IMR-90 (cell line): ENCODE data around the gene FAM98C. TPM values are rescaled to one million over a fixed set of nuclear protein-coding genes. Genes with fewer than 3 reads are reported as not detected.

Experiments used
- ATAC-seq: fragments of 200-7000 bp; cut with Tn5 transposase; 2 replicates; pipeline ENCODE4 v1.9.1; 2020; ENCODE audit warnings: low read depth, mild to moderate bottlenecking, moderate library complexity
- BruUV-seq: library from RNA; stranded (reverse); fragments of 400-500 nt; replicated peaks from 2 replicates; lab custom pipeline; 2021; lab: Mats Ljungman, UMichigan
- CTCF ChIA-PET: fragments of 300-600 bp; formaldehyde crosslinking; extraction: SDS; loops from one replicate; lab custom pipeline; 2021; ENCODE audit warnings: antibody characterized with exemption; lab: Yijun Ruan, JAX
- POLR2A ChIA-PET: fragments of 300-600 bp; sonication (Branson Sonifier 250); formaldehyde crosslinking; loops from one replicate; lab custom pipeline; 2022; ENCODE audit warnings: antibody characterized with exemption; ENCODE audit not compliant: unreplicated experiment; lab: Charles Lee
- DNase-seq: peaks from one replicate; pipeline ENCODE4 v3.0.0; 2013
- H2AFZ ChIP-seq: replicated peaks from 2 replicates; pipeline ENCODE3; 2013; ENCODE audit warnings: low read length, mild to moderate bottlenecking; ENCODE audit not compliant: poor library complexity
- H2AK5ac ChIP-seq: 2 replicates; pipeline ENCODE4 v1.6.1; 2013; ENCODE audit warnings: low read depth, low read length, inconsistent platforms
- H2AK9ac ChIP-seq: replicated peaks from 2 replicates; pipeline ENCODE3; 2013; ENCODE audit warnings: mild to moderate bottlenecking, low read depth, low read length, moderate library complexity; ENCODE audit not compliant: poor library complexity
- H2BK120ac ChIP-seq: 2 replicates; pipeline ENCODE4 v1.6.1; 2013; ENCODE audit warnings: low read depth, low read length, inconsistent platforms
- H2BK15ac ChIP-seq: 3 replicates; pipeline ENCODE4 v1.6.1; 2013; ENCODE audit warnings: low read depth, low read length, inconsistent platforms
- H2BK20ac ChIP-seq: 2 replicates; pipeline ENCODE4 v1.6.1; 2013; ENCODE audit warnings: low read depth, mild to moderate bottlenecking, inconsistent platforms, low read length, moderate library complexity
- H2BK5ac ChIP-seq: 2 replicates; pipeline ENCODE4 v1.6.1; 2013; ENCODE audit warnings: mild to moderate bottlenecking, low read depth, low read length, inconsistent platforms; ENCODE audit not compliant: poor library complexity, severe bottlenecking
- H3K14ac ChIP-seq: replicated peaks from 2 replicates; pipeline ENCODE4 v1.6.1; 2013; ENCODE audit warnings: low read depth, low read length, inconsistent platforms
- H3K18ac ChIP-seq: 2 replicates; pipeline ENCODE4 v1.6.1; 2013; ENCODE audit warnings: low read depth, low read length, control low read depth
- H3K23ac ChIP-seq: 2 replicates; pipeline ENCODE4 v1.6.1; 2013; ENCODE audit warnings: low read depth, low read length, inconsistent platforms
- H3K27ac ChIP-seq: 2 replicates; pipeline ENCODE4 v1.5.1; 2013; ENCODE audit warnings: mild to moderate bottlenecking, control low read depth, low read length; ENCODE audit not compliant: insufficient read depth
- H3K27me3 ChIP-seq: 2 replicates; pipeline ENCODE4 v1.6.1; 2013; ENCODE audit warnings: low read length; ENCODE audit not compliant: control insufficient read depth, insufficient read depth
- H3K36me3 ChIP-seq: 2 replicates; pipeline ENCODE4 v1.6.1; 2013; ENCODE audit warnings: low read length, mixed read lengths; ENCODE audit not compliant: control insufficient read depth, insufficient read depth
- H3K4ac ChIP-seq: 2 replicates; pipeline ENCODE4 v1.6.1; 2013; ENCODE audit warnings: low read depth, low read length, inconsistent platforms
- H3K4me1 ChIP-seq: 2 replicates; pipeline ENCODE4 v1.6.1; 2013; ENCODE audit warnings: low read length, mixed read lengths; ENCODE audit not compliant: control insufficient read depth, insufficient read depth
- H3K4me2 ChIP-seq: 2 replicates; pipeline ENCODE4 v1.6.1; 2013; ENCODE audit warnings: low read depth, mild to moderate bottlenecking, control low read depth, low read length, moderate library complexity
- H3K4me3 ChIP-seq: 2 replicates; pipeline ENCODE4 v1.5.1; 2013; ENCODE audit warnings: low read depth, mild to moderate bottlenecking, control low read depth, low read length, moderate library complexity; ENCODE audit not compliant: insufficient read depth
- H3K56ac ChIP-seq: 2 replicates; pipeline ENCODE4 v1.6.1; 2013; ENCODE audit warnings: low read length, inconsistent platforms; ENCODE audit not compliant: insufficient read depth; ENCODE audit errors: extremely low read depth
- H3K79me1 ChIP-seq, 2 experiments: 2 replicates each; pipeline ENCODE4 v1.6.1; 2013; ENCODE audit warnings: low read length in 2 of 2, inconsistent platforms in 1 of 2, low read depth in 1 of 2
- H3K9ac ChIP-seq: 2 replicates; pipeline ENCODE4 v1.6.1; 2013; ENCODE audit warnings: low read depth, low read length, control low read depth
- H3K9me1 ChIP-seq: 2 replicates; pipeline ENCODE4 v1.6.1; 2013; ENCODE audit warnings: low read length, inconsistent platforms; ENCODE audit not compliant: insufficient read depth
- H3K9me3 ChIP-seq: 2 replicates; pipeline ENCODE4 v1.6.1; 2013; ENCODE audit warnings: low read length; ENCODE audit not compliant: control insufficient read depth, insufficient read depth
- H4K20me1 ChIP-seq: 2 replicates; pipeline ENCODE4 v1.6.1; 2013; ENCODE audit warnings: low read length, inconsistent platforms; ENCODE audit not compliant: insufficient read depth
- H4K5ac ChIP-seq: 2 replicates; pipeline ENCODE4 v1.6.1; 2013; ENCODE audit warnings: mild to moderate bottlenecking, low read depth, low read length, control low read depth
- H4K8ac ChIP-seq, 2 experiments: 2 replicates each; pipeline ENCODE4 v1.6.1; 2013; ENCODE audit warnings: low read depth in 2 of 2, low read length in 2 of 2, control low read depth in 1 of 2, inconsistent platforms in 1 of 2
- H4K91ac ChIP-seq: 2 replicates; pipeline ENCODE4 v1.6.1; 2013; ENCODE audit warnings: low read depth, low read length, inconsistent platforms; ENCODE audit not compliant: insufficient read depth
- MAFK ChIP-seq: IDR thresholded peaks from 2 replicates; pipeline ENCODE4 v1.6.1; 2012; ENCODE audit warnings: low read depth, low read length, improper control_type of control experiment
- POLR2A ChIP-seq: IDR thresholded peaks from 2 replicates; pipeline ENCODE4 v1.6.1; 2012; ENCODE audit warnings: mild to moderate bottlenecking, low read depth, low read length
- WGBS, 2 experiments: methylation state at CpG; one replicate each; pipeline versions ENCODE4 v1.1.5 to v1.1.7; 2013; ENCODE audit warnings: missing lambda C conversion rate in 2 of 2; ENCODE audit not compliant: insufficient read length in 1 of 2; ENCODE audit errors: extremely low coverage in 2 of 2; 5-methylcytosine and 5-hydroxymethylcytosine counted together
- dilution Hi-C: fragments of 300-500 bp; cut with HindIII; formaldehyde crosslinking; loops from one replicate; pipeline ENCODE4 v1.14.3; 2018; ENCODE audit warnings: low sequenced_read_pairs; ENCODE audit not compliant: unreplicated experiment
- in situ Hi-C: fragments of 300-500 bp; cut with MboI; formaldehyde crosslinking; loops from 3 replicates; pipeline ENCODE4 v1.14.3; 2019; ENCODE audit warnings: low sequenced_read_pairs, inconsistent platforms, mixed read lengths
- intact Hi-C: fragments of 100-400 bp; cut with micrococcal nuclease; formaldehyde crosslinking; loops from 2 replicates; pipeline ENCODE4 v1.10.0; 2022
- polyA plus RNA-seq, 3 experiments: library from polyadenylated mRNA; depleted of rRNA; stranded (reverse); fragments of >200 nt; gene quantifications; 2 replicates each; pipeline ENCODE4 v1.2.3, GENCODE V29; 2012; ENCODE audit warnings: low replicate concordance in 1 of 3
- total RNA-seq: library from RNA; depleted of rRNA; stranded (reverse); fragments of >200 nt; gene quantifications from 2 replicates; pipeline ENCODE4 v1.2.3, GENCODE V29; 2012

The FAM98C gene
- total and polyA plus RNA-seq, 2 of the 4 experiments (the other 2 are of a cell fraction): 3.6 to 17.9 TPM

DNA sequence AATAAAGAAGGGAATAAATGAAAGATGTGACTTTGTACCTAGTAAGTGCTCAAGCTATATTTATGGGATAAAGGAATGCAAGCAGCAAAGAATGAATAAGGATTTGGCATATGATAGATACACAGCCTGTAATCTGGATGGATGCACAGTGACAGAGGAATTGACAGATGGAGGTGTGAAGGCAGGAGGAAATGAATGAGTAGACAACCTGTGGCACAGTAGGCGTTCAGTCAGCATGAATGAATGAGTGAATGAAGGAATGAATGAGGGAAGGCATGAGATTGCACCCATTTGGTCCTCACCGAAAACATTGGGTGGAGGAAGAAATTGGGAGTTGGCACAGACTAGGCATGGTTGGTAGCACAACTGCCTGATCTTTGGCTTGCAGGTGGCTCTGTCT, 33.3 kb upstream of the FAM98C start:
- H2AFZ ChIP-seq: no peak overlapping the region
- H3K4ac ChIP-seq: no peak overlapping the region
- no peak overlapping the region for H3K14ac ChIP-seq
- in situ Hi-C loops (no loop called here), intact Hi-C loops (no loop called here), dilution Hi-C loops (no loop called here)
- BruUV-seq: no TSS peak
- no peaks in the 10 kb centered on the region for H3K36me3 ChIP-seq
- no peak for ATAC-seq
- no peaks in the 10 kb centered on the region for H4K20me1 ChIP-seq
- POLR2A ChIA-PET: no interaction called here
- H3K27me3 ChIP-seq: peaks cover 25% of the 10 kb centered on the region
- H3K23ac ChIP-seq: no peak overlapping the region
- no peak overlapping the region for H3K27ac ChIP-seq
- no peak for DNase-seq
- no peak overlapping the region for H3K9ac ChIP-seq
- no peak overlapping the region for H2BK5ac ChIP-seq
- no peak overlapping the region for H4K8ac ChIP-seq
- H3K18ac ChIP-seq: no peak overlapping the region
- CTCF ChIA-PET: no interaction called here
- H3K4me3 ChIP-seq: no peak overlapping the region
- no peak overlapping the region for H2BK15ac ChIP-seq
- H2AK5ac ChIP-seq: no peak overlapping the region
- no peak overlapping the region for H4K91ac ChIP-seq
- no peak overlapping the region for H3K56ac ChIP-seq
- H3K79me1 ChIP-seq: no peaks in the 10 kb centered on the region
- H2BK20ac ChIP-seq: no peak overlapping the region
- no peaks in the 10 kb centered on the region for H3K9me1 ChIP-seq
- TF ChIP-seq MAFK (no peak), POLR2A (no peak)
- no peaks in the 10 kb centered on the region for H3K4me1 ChIP-seq
- H3K9me3 ChIP-seq: no peaks in the 10 kb centered on the region
- no peak overlapping the region for H3K4me2 ChIP-seq
- no CpG with 5 or more reads among the region's 2 CpGs for WGBS, 2 experiments
- no peak overlapping the region for H2AK9ac ChIP-seq
- no peak overlapping the region for H4K5ac ChIP-seq
- H2BK120ac ChIP-seq: no peak overlapping the region
